H1 (cell line): Measurements from ENCODE around the gene NTN4.

ENCODE experiments used
- CTCF ChIP-seq, 3 experiments: IDR thresholded peaks; 1 replicate in 2 of 3; 2 replicates in 1 of 3; pipeline versions ENCODE4 v1.5.1 to v1.6.1; 2011; ENCODE audit warnings: low read length in 3 of 3, mild to moderate bottlenecking in 3 of 3, inconsistent platforms in 2 of 3, low read depth in 1 of 3, moderate library complexity in 1 of 3; ENCODE audit not compliant: insufficient read depth in 1 of 3; ENCODE audit errors: control extremely low read depth in 1 of 3
- EP300 ChIP-seq, 2 experiments: IDR thresholded peaks; 1 replicate in 1 of 2; 2 replicates in 1 of 2; pipeline ENCODE4 v1.6.1; 2011 to 2012; ENCODE audit warnings: low read depth in 2 of 2, low read length in 2 of 2, mild to moderate bottlenecking in 2 of 2, borderline replicate concordance in 1 of 2, inconsistent platforms in 1 of 2, moderate library complexity in 1 of 2

GRCh38 chr12:95674163-95674562 lies 116.4 kb downstream of the NTN4 start:
- no peak for TF ChIP-seq CTCF (IDR thresholded peaks at IDR 0.05; ENCODE audit: control extremely low read depth in 1 of 3, insufficient read depth in 1 of 3, low read depth in 1 of 3, low read length in 3 of 3)
- TF ChIP-seq EP300 (IDR thresholded peaks at IDR 0.05; ENCODE audit: borderline replicate concordance in 1 of 2, low read depth in 2 of 2, low read length in 2 of 2), result no peak
